GM18951 (cell line): ENCODE results near the gene MUC20.

Experiments used
- POLR2A ChIP-seq: IDR thresholded peaks from 4 replicates; pipeline ENCODE4 v1.6.1; 2011; ENCODE audit warnings: mild to moderate bottlenecking; ENCODE audit not compliant: insufficient read length, insufficient read depth; ENCODE audit errors: extremely low read depth
- in situ Hi-C: fragments of 300-500 bp; cut with MboI; formaldehyde crosslinking; loops from one replicate; pipeline ENCODE4 v1.12.0; 2022; ENCODE audit warnings: low sequenced_read_pairs, mixed read lengths, inconsistent platforms; ENCODE audit not compliant: unreplicated experiment

Gene MUC20

GRCh38 chr3:195750797-195751520 lies 30.2 kb downstream of the MUC20 start:
- in situ Hi-C loops = no loop called here
- no peak for TF ChIP-seq POLR2A

GRCh38 chr3:195751560-195751959 lies 30.8 kb downstream of the MUC20 start:
- TF ChIP-seq POLR2A = no peak

GRCh38 chr3:195752066-195752465 lies 31.3 kb downstream of the MUC20 start:
- in situ Hi-C loops = no loop called here
- TF ChIP-seq POLR2A = no peak

More at GRCh38 chr3:195751560-195751959, 30.8 kb downstream of the MUC20 start:
- in situ Hi-C loops = no loop called here

- TF ChIP-seq POLR2A = no peak
- in situ Hi-C loops = no loop called here
These were observed 32.0 kb downstream of the MUC20 start for GRCh38 chr3:195752546-195753331.

GRCh38 chr3:195753581-195753980 lies 32.8 kb downstream of the MUC20 start:
- in situ Hi-C loops = no loop called here
- no peak for TF ChIP-seq POLR2A

- in situ Hi-C loops = no loop called here
- no peak for TF ChIP-seq POLR2A
These were observed 33.4 kb downstream of the MUC20 start for GRCh38 chr3:195754141-195754540.

- in situ Hi-C loops = no loop called here
- no peak for TF ChIP-seq POLR2A
These were observed 34.1 kb downstream of the MUC20 start for GRCh38 chr3:195754906-195755305.

GRCh38 chr3:195755391-195755790 lies 34.6 kb downstream of the MUC20 start:
- TF ChIP-seq POLR2A = no peak
- in situ Hi-C loops = no loop called here

- in situ Hi-C loops = no loop called here
- TF ChIP-seq POLR2A = no peak
These were observed 35.3 kb downstream of the MUC20 start for GRCh38 chr3:195755791-195756676.

GRCh38 chr3:195757438-195757770 lies 36.6 kb downstream of the MUC20 start:
- TF ChIP-seq POLR2A = no peak
- in situ Hi-C loops = no loop called here

- in situ Hi-C loops = no loop called here
- no peak for TF ChIP-seq POLR2A
These were observed 37.0 kb downstream of the MUC20 start for GRCh38 chr3:195757827-195758226.

- in situ Hi-C loops = no loop called here
- no peak for TF ChIP-seq POLR2A
These were observed 38.1 kb downstream of the MUC20 start for GRCh38 chr3:195758721-195759353.
